Osteoblast (primary cell): Measurements from ENCODE around the gene CTDSPL2. TPM values are rescaled to one million over a fixed set of nuclear protein-coding genes. Genes with fewer than 3 reads are reported as not detected.
"Not testable (repeated sequence)": the region's sequence is repeated elsewhere in the genome, so short reads cannot be mapped to it uniquely, and the experiment has no call there.

Experiments
- DNase-seq: peaks from one replicate; pipeline ENCODE4 v3.0.0; 2011; ENCODE audit warnings: low spot score, mixed read lengths; ENCODE audit not compliant: insufficient read length; ENCODE audit errors: missing footprints
- H2AFZ ChIP-seq: 2 replicates; pipeline ENCODE4 v1.6.0; 2011; ENCODE audit warnings: mild to moderate bottlenecking, low read length
- H3K27ac ChIP-seq: 2 replicates; pipeline ENCODE4 v1.5.1; 2011; ENCODE audit warnings: mild to moderate bottlenecking, low read depth, low read length, moderate library complexity
- H3K27me3 ChIP-seq: 2 replicates; pipeline ENCODE4 v1.6.0; 2012; ENCODE audit warnings: mild to moderate bottlenecking, control low read depth, inconsistent platforms, low read length, moderate library complexity; ENCODE audit not compliant: insufficient read depth
- H3K36me3 ChIP-seq: 2 replicates; pipeline ENCODE4 v1.5.1; 2011; ENCODE audit warnings: mild to moderate bottlenecking, low read length, control low read depth, moderate library complexity; ENCODE audit not compliant: insufficient read depth
- H3K4me1 ChIP-seq: 2 replicates; pipeline ENCODE4 v1.5.1; 2011; ENCODE audit warnings: mild to moderate bottlenecking, low read length, control low read depth, moderate library complexity; ENCODE audit not compliant: insufficient read depth
- H3K4me2 ChIP-seq: 2 replicates; pipeline ENCODE4 v1.6.0; 2011; ENCODE audit warnings: mild to moderate bottlenecking, low read length; ENCODE audit not compliant: insufficient read depth
- H3K4me3 ChIP-seq: fragments of 200-600 bp; sonication (generic); 3 replicates; pipeline ENCODE4 v1.5.1; 2012; ENCODE audit warnings: mild to moderate bottlenecking, low read length, inconsistent platforms; ENCODE audit not compliant: insufficient read depth
- H3K79me2 ChIP-seq: 2 replicates; pipeline ENCODE4 v1.6.0; 2012; ENCODE audit warnings: mild to moderate bottlenecking, low read length, control low read depth, inconsistent platforms; ENCODE audit not compliant: insufficient read depth
- H3K9me3 ChIP-seq: 2 replicates; pipeline ENCODE4 v1.5.1; 2011; ENCODE audit warnings: low read depth, low read length, control low read depth
- H4K20me1 ChIP-seq: 2 replicates; pipeline ENCODE4 v1.6.0; 2012; ENCODE audit warnings: mild to moderate bottlenecking, low read length, control low read depth; ENCODE audit not compliant: insufficient read depth
- CTCF ChIP-seq: IDR thresholded peaks from 2 replicates; pipeline ENCODE4 v1.5.1; 2011; ENCODE audit warnings: mild to moderate bottlenecking, low read depth, low read length, moderate library complexity; ENCODE audit errors: extremely low read depth
- total RNA-seq: library from RNA; depleted of rRNA; stranded (reverse); fragments of >200 nt; gene quantifications from 2 replicates; pipeline ENCODE4 v1.2.3, GENCODE V29; 2012

The CTDSPL2 gene
- total RNA-seq, 1 donor, result 75.3 TPM

GRCh38 chr15:44536962-44537734 lies 109.7 kb downstream of the CTDSPL2 start, which contains the start of gene EIF3J:
Gene EIF3J (plus strand): TSS chr15:44537147. CDS start chr15:44537195, 48 bp downstream.
- Histone ChIP-seq H2AFZ (peak within 1 kb of the TSS; percentile 90), H3K9me3 (no peaks in the 10 kb centered on the region), H3K27me3 (no peaks in the 10 kb centered on the region), H3K79me2 (peaks cover 54% of the 10 kb centered on the region), H3K36me3 (peaks cover 25% of the 10 kb centered on the region), H4K20me1 (peaks cover 21% of the 10 kb centered on the region), H3K4me3 (peak within 1 kb of the TSS; percentile 93), H3K4me1 (peaks cover 33% of the 10 kb centered on the region), H3K4me2 (peak within 1 kb of the TSS; percentile 94), H3K27ac (peak within 1 kb of the TSS; percentile 92)
- DNase-seq, result peak; percentile 99
- TF ChIP-seq CTCF, result no peak

GRCh38 chr15:44537735-44538240 lies 110.4 kb downstream of the CTDSPL2 start:
- peak overlapping the region; percentile 13 for H2AFZ ChIP-seq
- TF ChIP-seq CTCF, result no peak

GRCh38 chr15:44541282-44541958 lies 114.0 kb downstream of the CTDSPL2 start:
- no peak for TF ChIP-seq CTCF
- peaks cover 40% of the 10 kb centered on the region for H3K4me1 ChIP-seq
- H3K4me3 ChIP-seq, result no peak overlapping the region
- peak overlapping the region; percentile 67 for H3K4me2 ChIP-seq
- DNase-seq, result peak; percentile 69
- peak overlapping the region; percentile 25 for H3K27ac ChIP-seq
- no peak overlapping the region for H2AFZ ChIP-seq
- H3K79me2 ChIP-seq, result peaks cover 88% of the 10 kb centered on the region
- no peaks in the 10 kb centered on the region for H3K9me3 ChIP-seq
- H3K27me3 ChIP-seq, result no peaks in the 10 kb centered on the region
- H4K20me1 ChIP-seq, result peaks cover 41% of the 10 kb centered on the region
- H3K36me3 ChIP-seq, result peaks cover 27% of the 10 kb centered on the region

More at GRCh38 chr15:44537735-44538240, 110.4 kb downstream of the CTDSPL2 start:
- peak overlapping the region; percentile 88 for H3K4me2 ChIP-seq
- peaks cover 25% of the 10 kb centered on the region for H3K36me3 ChIP-seq
- H3K4me1 ChIP-seq, result peaks cover 38% of the 10 kb centered on the region
- no peak for DNase-seq
- no peaks in the 10 kb centered on the region for H3K27me3 ChIP-seq
- peaks cover 23% of the 10 kb centered on the region for H4K20me1 ChIP-seq
- peak overlapping the region; percentile 92 for H3K27ac ChIP-seq
- H3K4me3 ChIP-seq, result peak overlapping the region; percentile 93
- peaks cover 61% of the 10 kb centered on the region for H3K79me2 ChIP-seq
- no peaks in the 10 kb centered on the region for H3K9me3 ChIP-seq

- Histone ChIP-seq H3K27me3 (no peaks in the 10 kb centered on the region), H3K36me3 (peaks cover 27% of the 10 kb centered on the region), H3K4me2 (peak overlapping the region; percentile 67), H3K4me3 (no peak overlapping the region), H3K79me2 (peaks cover 94% of the 10 kb centered on the region), H3K4me1 (peaks cover 43% of the 10 kb centered on the region), H2AFZ (no peak overlapping the region), H3K9me3 (no peaks in the 10 kb centered on the region), H4K20me1 (peaks cover 41% of the 10 kb centered on the region), H3K27ac (peak overlapping the region; percentile 25)
- no peak for TF ChIP-seq CTCF
- no peak for DNase-seq
Observed at GRCh38 chr15:44542596-44542995, 115.2 kb downstream of the CTDSPL2 start.

- not testable (repeated sequence) for H3K9me3 ChIP-seq, H3K4me2 ChIP-seq, H3K27ac ChIP-seq, H3K4me3 ChIP-seq, H2AFZ ChIP-seq, DNase-seq, H3K27me3 ChIP-seq
- Histone ChIP-seq H4K20me1 (peaks cover 37% of the 10 kb centered on the region), H3K36me3 (peaks cover 16% of the 10 kb centered on the region), H3K79me2 (peaks cover 94% of the 10 kb centered on the region), H3K4me1 (peaks cover 31% of the 10 kb centered on the region)
Observed at GRCh38 chr15:44544745-44545144, 117.3 kb downstream of the CTDSPL2 start.
